ENCODE data around the gene PDGFB.

DNA sequence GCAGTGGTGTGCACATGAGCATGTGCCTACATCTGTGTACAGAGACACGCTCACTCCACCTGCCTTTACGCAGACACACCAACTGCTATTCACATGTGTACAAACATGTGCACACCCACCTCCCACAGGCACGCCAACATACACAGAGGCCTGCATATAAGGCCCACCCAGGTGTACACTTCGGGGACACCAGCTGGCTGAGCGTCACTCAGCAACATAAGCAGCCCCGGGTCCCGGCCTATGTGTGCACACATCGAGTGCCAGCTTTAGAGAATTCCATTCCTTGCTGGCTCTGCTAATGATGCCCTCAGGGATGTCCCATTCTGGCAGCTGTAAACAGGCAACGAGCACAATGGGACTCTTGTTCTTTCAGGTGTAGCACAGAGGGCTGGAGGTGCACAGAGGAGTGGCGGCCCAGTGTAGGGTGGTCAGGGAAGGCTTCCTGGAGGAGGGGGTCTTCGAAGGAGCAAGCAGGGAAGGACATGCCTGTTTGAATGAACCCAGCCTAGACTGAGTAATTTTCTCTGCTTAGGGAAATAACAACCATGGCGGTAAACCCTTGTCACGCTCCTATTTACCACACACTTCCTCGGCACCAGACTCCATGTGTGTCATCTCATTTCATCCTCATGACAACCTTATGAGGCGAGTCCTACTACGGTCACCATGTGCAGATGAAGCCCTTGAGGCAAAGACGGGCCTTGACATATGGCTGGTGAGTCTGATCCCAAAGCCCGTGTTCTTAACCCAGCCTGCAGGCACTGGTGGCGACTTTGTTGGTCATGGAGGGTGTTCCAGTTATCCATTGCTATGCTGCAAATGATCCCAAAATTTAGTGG lies 39.6 kb upstream of the PDGFB start:
- TF ChIP-seq, protein P1, sequence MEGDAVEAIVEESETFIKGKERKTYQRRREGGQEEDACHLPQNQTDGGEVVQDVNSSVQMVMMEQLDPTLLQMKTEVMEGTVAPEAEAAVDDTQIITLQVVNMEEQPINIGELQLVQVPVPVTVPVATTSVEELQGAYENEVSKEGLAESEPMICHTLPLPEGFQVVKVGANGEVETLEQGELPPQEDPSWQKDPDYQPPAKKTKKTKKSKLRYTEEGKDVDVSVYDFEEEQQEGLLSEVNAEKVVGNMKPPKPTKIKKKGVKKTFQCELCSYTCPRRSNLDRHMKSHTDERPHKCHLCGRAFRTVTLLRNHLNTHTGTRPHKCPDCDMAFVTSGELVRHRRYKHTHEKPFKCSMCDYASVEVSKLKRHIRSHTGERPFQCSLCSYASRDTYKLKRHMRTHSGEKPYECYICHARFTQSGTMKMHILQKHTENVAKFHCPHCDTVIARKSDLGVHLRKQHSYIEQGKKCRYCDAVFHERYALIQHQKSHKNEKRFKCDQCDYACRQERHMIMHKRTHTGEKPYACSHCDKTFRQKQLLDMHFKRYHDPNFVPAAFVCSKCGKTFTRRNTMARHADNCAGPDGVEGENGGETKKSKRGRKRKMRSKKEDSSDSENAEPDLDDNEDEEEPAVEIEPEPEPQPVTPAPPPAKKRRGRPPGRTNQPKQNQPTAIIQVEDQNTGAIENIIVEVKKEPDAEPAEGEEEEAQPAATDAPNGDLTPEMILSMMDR (IDR thresholded peaks at IDR 0.05) = no peak
- TF ChIP-seq POLR2A (IDR thresholded peaks at IDR 0.05) (no peak), POLR2AphosphoS5 (IDR thresholded peaks at IDR 0.05) (no peak)

Data from prostate gland (tissue), 2 donors.